Measurements from ENCODE around the gene MYH11.

The MYH11 gene

GRCh38 chr16:15654591-15654990, 202.2 kb downstream of the MYH11 start:
- DNase-seq, result no peak

GRCh38 chr16:15653227-15653626, 203.6 kb downstream of the MYH11 start:
- no peak for DNase-seq
